ENCODE results near the gene KLC1.

- TF ChIP-seq EZH2 (IDR thresholded peaks at IDR 0.05; ENCODE audit: low read depth, low read length, severe bottlenecking) (no peak), KDM5A (IDR thresholded peaks at IDR 0.05; ENCODE audit: low read length) (no peak), CHD2 (IDR thresholded peaks at IDR 0.05; ENCODE audit: low read length) (no peak), SIN3A (conservative IDR thresholded peaks at IDR 0.05 in 1 of 2, IDR thresholded peaks at IDR 0.05 in 1 of 2; ENCODE audit: low read depth in 1 of 2, low read length in 2 of 2) (no peak), ZNF274 (IDR thresholded peaks at IDR 0.05; ENCODE audit: borderline replicate concordance, extremely low read depth, low read length) (no peak), SP2 (IDR thresholded peaks at IDR 0.05; ENCODE audit: low read length) (no peak), SP4 (IDR thresholded peaks at IDR 0.05; ENCODE audit: low read length) (no peak), SP1 (IDR thresholded peaks at IDR 0.05; ENCODE audit: low read depth, low read length) (no peak), CBX8 (IDR thresholded peaks at IDR 0.05; ENCODE audit: borderline replicate concordance, low read depth, low read length) (no peak), NRF1 (IDR thresholded peaks at IDR 0.05; ENCODE audit: low read depth, low read length) (no peak), EP300 (IDR thresholded peaks at IDR 0.05; ENCODE audit: borderline replicate concordance in 1 of 2, low read depth in 2 of 2, low read length in 2 of 2) (no peak), POLR2AphosphoS5 (IDR thresholded peaks at IDR 0.05; ENCODE audit: low read depth, low read length) (no peak)
- TF ChIP-seq, protein P1, sequence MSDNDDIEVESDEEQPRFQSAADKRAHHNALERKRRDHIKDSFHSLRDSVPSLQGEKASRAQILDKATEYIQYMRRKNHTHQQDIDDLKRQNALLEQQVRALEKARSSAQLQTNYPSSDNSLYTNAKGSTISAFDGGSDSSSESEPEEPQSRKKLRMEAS (IDR thresholded peaks at IDR 0.05): no peak
These were observed 66.5 kb downstream of the KLC1 start for GRCh38 chr14:103695296-103696069.
